WTC11 (cell line): ENCODE data around the gene PHAX. TPM values are rescaled to one million over a fixed set of nuclear protein-coding genes. Genes with fewer than 3 reads are reported as not detected.

Experiments used
- ATAC-seq: fragments of 200-7000 bp; cut with Tn5 transposase; 2 replicates; pipeline ENCODE4 v1.10.0; 2021; ENCODE audit warnings: mild to moderate bottlenecking, moderate library complexity
- CTCF ChIA-PET: fragments of 300-600 bp; sonication (Branson Sonifier 250); formaldehyde crosslinking; loops from one replicate; lab custom pipeline; 2021; ENCODE audit warnings: antibody characterized with exemption; lab: Charles Lee
- POLR2A ChIA-PET: fragments of 350-600 bp; sonication (Branson Sonifier 250); formaldehyde crosslinking; loops from one replicate; lab custom pipeline; 2021; ENCODE audit warnings: antibody characterized with exemption; lab: Charles Lee
- DNase-seq: peaks from one replicate; pipeline ENCODE4 v3.0.0; 2021; ENCODE audit warnings: low spot score
- H3K27ac Mint-ChIP-seq: 2 replicates; pipeline ENCODE4 v1.8.0; 2021; ENCODE audit warnings: mixed read lengths
- H3K27me3 Mint-ChIP-seq: 2 replicates; pipeline ENCODE4 v1.8.0; 2021; ENCODE audit warnings: low read depth, mild to moderate bottlenecking, moderate library complexity, mixed read lengths
- H3K36me3 Mint-ChIP-seq: 2 replicates; pipeline ENCODE4 v1.8.0; 2021; ENCODE audit warnings: mixed read lengths
- H3K4me1 Mint-ChIP-seq: 2 replicates; pipeline ENCODE4 v1.8.0; 2022; ENCODE audit warnings: mixed read lengths
- H3K4me3 Mint-ChIP-seq: 2 replicates; pipeline ENCODE4 v1.8.0; 2021; ENCODE audit warnings: mild to moderate bottlenecking, moderate library complexity, mixed read lengths
- H3K9me3 Mint-ChIP-seq: 2 replicates; pipeline ENCODE4 v1.8.0; 2021; ENCODE audit warnings: mixed read lengths
- AR ChIP-seq: fragments of 250-450 bp; sonication (Bioruptor Pico); IDR thresholded peaks from 2 replicates; pipeline ENCODE4 v1.9.0; 2021; ENCODE audit warnings: mild to moderate bottlenecking
- ARID4B ChIP-seq: sonication (generic); formaldehyde crosslinking; IDR thresholded peaks from 2 replicates; pipeline ENCODE4 v1.8.0; 2023; ENCODE audit warnings: missing genetic modification reagents, mild to moderate bottlenecking, borderline replicate concordance
- EMX1 ChIP-seq: fragments of 250-450 bp; sonication (Bioruptor Pico); IDR thresholded peaks from 2 replicates; pipeline ENCODE4 v1.8.0; 2021; ENCODE audit warnings: mild to moderate bottlenecking
- ETV6 ChIP-seq: sonication (generic); formaldehyde crosslinking; IDR thresholded peaks from 2 replicates; pipeline ENCODE4 v1.8.1; 2022; ENCODE audit warnings: mild to moderate bottlenecking, missing genetic modification reagents
- FOXK1 ChIP-seq: sonication (generic); formaldehyde crosslinking; IDR thresholded peaks from 2 replicates; pipeline ENCODE4 v1.8.0; 2022; ENCODE audit warnings: mild to moderate bottlenecking, moderate library complexity, missing genetic modification reagents
- FOXP1 ChIP-seq: sonication (generic); formaldehyde crosslinking; IDR thresholded peaks from 2 replicates; pipeline ENCODE4 v1.8.0; 2022; ENCODE audit warnings: missing genetic modification reagents, mild to moderate bottlenecking, moderate library complexity, borderline replicate concordance
- NFATC4 ChIP-seq: fragments of 250-450 bp; sonication (Bioruptor Pico); IDR thresholded peaks from 2 replicates; pipeline ENCODE4 v1.9.0; 2021; ENCODE audit warnings: mild to moderate bottlenecking
- NFE2L1 ChIP-seq: sonication (generic); formaldehyde crosslinking; IDR thresholded peaks from 2 replicates; pipeline ENCODE4 v1.8.1; 2023; ENCODE audit warnings: missing genetic modification reagents
- NFYB ChIP-seq: sonication (generic); formaldehyde crosslinking; conservative IDR thresholded peaks from 2 replicates; pipeline ENCODE4 v1.8.0; 2022; ENCODE audit warnings: low read depth, missing genetic modification reagents
- OVOL2 ChIP-seq: fragments of 250-450 bp; sonication (Bioruptor Pico); IDR thresholded peaks from 2 replicates; pipeline ENCODE4 v1.9.0; 2021; ENCODE audit warnings: mild to moderate bottlenecking, borderline replicate concordance
- PRDM15 ChIP-seq: sonication (generic); formaldehyde crosslinking; IDR thresholded peaks from 2 replicates; pipeline ENCODE4 v1.8.0; 2022; ENCODE audit warnings: missing genetic modification reagents
- PRRX2 ChIP-seq: fragments of 250-450 bp; sonication (Bioruptor Pico); IDR thresholded peaks from 2 replicates; pipeline ENCODE4 v1.8.0; 2021; ENCODE audit warnings: mild to moderate bottlenecking
- RELA ChIP-seq: sonication (generic); formaldehyde crosslinking; IDR thresholded peaks from 2 replicates; pipeline ENCODE4 v1.8.1; 2022; ENCODE audit warnings: missing genetic modification reagents, mild to moderate bottlenecking, borderline replicate concordance
- RORB ChIP-seq: fragments of 250-450 bp; sonication (Bioruptor Pico); IDR thresholded peaks from 2 replicates; pipeline ENCODE4 v1.9.0; 2021; ENCODE audit warnings: mild to moderate bottlenecking
- TEAD1 ChIP-seq: sonication (generic); formaldehyde crosslinking; IDR thresholded peaks from 2 replicates; pipeline ENCODE4 v1.8.0; 2022; ENCODE audit warnings: mild to moderate bottlenecking, missing genetic modification reagents
- TEAD4 ChIP-seq: sonication (generic); formaldehyde crosslinking; IDR thresholded peaks from 2 replicates; pipeline ENCODE4 v1.8.0; 2022; ENCODE audit warnings: mild to moderate bottlenecking, missing genetic modification reagents
- USF2 ChIP-seq: sonication (generic); formaldehyde crosslinking; IDR thresholded peaks from 2 replicates; pipeline ENCODE4 v1.8.1; 2023; ENCODE audit warnings: mild to moderate bottlenecking, missing genetic modification reagents, moderate library complexity
- ZBTB21 ChIP-seq: sonication (generic); formaldehyde crosslinking; IDR thresholded peaks from 2 replicates; pipeline ENCODE4 v1.8.1; 2023; ENCODE audit warnings: mild to moderate bottlenecking, missing genetic modification reagents, borderline replicate concordance
- ZNF416 ChIP-seq: fragments of 250-450 bp; sonication (Bioruptor Pico); IDR thresholded peaks from 2 replicates; pipeline ENCODE4 v1.9.0; 2021; ENCODE audit warnings: mild to moderate bottlenecking, inconsistent platforms
- total RNA-seq: library from RNA; stranded (reverse); gene quantifications from 3 replicates; pipeline ENCODE4 v1.2.3, GENCODE V29; 2021

The PHAX gene
- total RNA-seq, 1 experiment from 2014 or later: 58.2 TPM

- TF ChIP-seq AR (CRISPR knock-in tag): no peak
- no peak for TF ChIP-seq FOXK1 (CRISPR knock-in tag)
- TF ChIP-seq ZNF416: no peak
- TF ChIP-seq, all 79 proteins: peak for 0
Observed at GRCh38 chr5:126583761-126584160, 17.0 kb upstream of the PHAX start (continued).

- H3K4me3 Mint-ChIP-seq: no peak overlapping the region
- peaks cover 17% of the 10 kb centered on the region for H3K4me1 Mint-ChIP-seq
- H3K27me3 Mint-ChIP-seq: no peaks in the 10 kb centered on the region
- TF ChIP-seq PRDM15 (no peak), USF2 (CRISPR knock-in tag) (no peak), RELA (no peak), EMX1 (CRISPR knock-in tag) (no peak), TEAD4 (CRISPR knock-in tag) (no peak), RORB (CRISPR knock-in tag) (no peak), ZBTB21 (CRISPR knock-in tag) (no peak), OVOL2 (CRISPR knock-in tag) (no peak), TEAD1 (CRISPR knock-in tag) (no peak), NFE2L1 (CRISPR knock-in tag) (no peak), ETV6 (CRISPR knock-in tag) (no peak), ARID4B (no peak), NFATC4 (no peak), FOXP1 (no peak), PRRX2 (CRISPR knock-in tag) (no peak), NFYB (CRISPR knock-in tag) (no peak)
- DNase-seq (no peak), ATAC-seq (no peak)
- ChIA-PET CTCF (no interaction called here), POLR2A (no interaction called here)
- H3K9me3 Mint-ChIP-seq: no peaks in the 10 kb centered on the region
- H3K27ac Mint-ChIP-seq: no peak overlapping the region
- peaks cover 75% of the 10 kb centered on the region for H3K36me3 Mint-ChIP-seq
Observed at GRCh38 chr5:126587551-126588390, 13.0 kb upstream of the PHAX start.
